ENCODE results near the gene DPEP2. TPM values are rescaled to one million over a fixed set of nuclear protein-coding genes. Genes with fewer than 3 reads are reported as not detected.
A peak's percentile ranks its signal among the peaks of the same experiment; 100 is the strongest.

The DPEP2 gene
- total RNA-seq, 2 donors from 2014 or later = 0.82 to 2.5 TPM

DNA sequence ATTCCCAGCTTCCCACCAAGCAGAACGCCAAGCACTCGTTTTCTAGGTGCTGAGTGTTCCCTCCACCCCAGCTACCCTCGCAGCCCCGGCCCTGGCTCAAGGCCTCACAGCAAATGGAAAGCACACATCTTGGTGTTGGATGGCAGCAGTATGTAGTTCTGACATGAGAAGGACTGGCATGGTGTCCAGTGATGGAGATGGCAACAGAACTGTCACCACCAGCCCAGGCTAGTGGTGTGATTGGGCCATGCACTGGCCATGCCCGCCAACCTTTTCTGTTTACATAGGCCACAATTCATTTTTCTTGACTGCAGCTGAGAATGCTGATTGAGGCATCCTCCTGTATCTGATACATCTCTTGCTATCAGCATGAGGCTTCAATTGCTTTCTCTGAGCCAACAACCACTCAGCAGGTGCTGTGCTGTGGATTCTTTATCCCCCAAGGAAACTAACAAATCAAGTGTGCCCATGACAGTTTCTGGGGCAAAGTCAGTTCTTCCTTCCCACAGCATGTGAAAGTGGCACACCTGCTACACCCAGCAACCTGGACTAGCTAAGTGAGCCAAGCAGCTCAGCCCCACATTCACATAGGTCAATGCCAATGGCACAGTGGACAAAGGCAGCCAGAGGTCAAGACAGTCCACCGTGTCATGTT is 34.7 kb downstream of the DPEP2 start:
- DNase-seq (no peak), ATAC-seq (no peak)
- intact Hi-C loops (cut with DNase I, micrococcal nuclease) = no loop called here

- intact Hi-C loops (cut with DNase I, micrococcal nuclease) = no loop called here
- ATAC-seq = no peak
- no peak for DNase-seq
Observed at GRCh38 chr16:67963662-67964321, 35.5 kb downstream of the DPEP2 start.

DNA sequence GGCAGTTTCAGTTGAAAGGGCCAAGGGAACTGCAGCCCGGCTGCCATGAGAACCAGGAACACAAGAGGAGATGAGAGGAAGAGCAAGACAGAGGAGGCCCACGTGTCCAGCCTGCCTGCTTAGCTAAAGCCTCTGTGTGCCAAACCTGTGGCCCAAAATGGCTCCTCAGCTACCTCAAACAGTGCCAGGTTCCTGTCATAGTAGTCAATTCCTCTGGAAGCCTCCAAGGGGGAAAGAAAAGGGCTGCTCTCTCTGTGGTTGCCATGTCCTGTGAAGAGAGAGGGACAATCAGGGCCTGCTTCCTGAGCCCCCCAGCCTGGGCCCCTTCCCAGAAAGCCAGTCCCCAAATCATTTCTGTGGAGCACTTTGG is 36.0 kb downstream of the DPEP2 start:
- DNase-seq (no peak), ATAC-seq (no peak)
- intact Hi-C loops (cut with DNase I, micrococcal nuclease) = no loop called here

DNA sequence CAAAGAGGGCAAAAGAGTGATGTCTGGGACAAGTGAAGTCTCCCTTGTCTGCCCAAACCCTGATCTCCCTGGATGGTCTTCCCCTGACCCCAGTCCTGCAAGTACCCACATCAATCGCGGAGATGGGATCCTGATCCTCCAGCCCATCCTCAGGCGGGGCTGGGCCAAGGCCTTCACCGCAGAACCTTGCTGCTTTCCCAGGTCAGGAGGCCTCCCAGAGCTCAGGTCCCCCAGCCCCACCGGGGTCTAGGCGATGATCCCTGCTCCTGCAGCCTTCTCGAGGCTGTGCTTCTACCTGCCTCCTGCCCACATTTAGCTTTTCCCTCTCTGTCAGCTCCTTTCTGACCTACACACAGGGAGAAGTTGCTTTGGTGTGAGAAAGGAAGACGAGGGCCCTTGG is 37.1 kb downstream of the DPEP2 start:
- intact Hi-C loops (cut with DNase I, micrococcal nuclease) = no loop called here
- ATAC-seq (no peak), DNase-seq (no peak)

DNA sequence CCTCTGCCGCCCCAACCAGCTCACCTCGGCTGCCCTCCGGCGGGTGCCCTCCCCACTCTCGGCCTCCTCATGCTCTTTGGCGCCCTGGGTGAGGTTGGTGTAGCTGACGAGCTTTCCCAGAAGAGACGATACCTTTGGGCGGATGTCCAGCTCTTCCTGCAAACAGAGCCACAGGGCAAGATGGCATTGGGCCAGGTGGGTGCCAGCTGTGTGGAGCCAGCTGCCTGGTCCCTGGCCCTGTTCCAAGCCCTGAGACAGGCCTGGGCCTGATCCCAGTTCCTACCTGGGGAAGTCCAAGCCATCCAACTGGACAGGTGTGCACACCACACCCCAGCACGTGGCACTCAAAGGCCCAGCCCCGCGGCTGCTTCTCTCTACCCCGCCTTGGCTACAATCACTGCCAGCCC is 37.7 kb downstream of the DPEP2 start:
- intact Hi-C loops (cut with DNase I, micrococcal nuclease) = no loop called here
- DNase-seq (peak; percentile 89 to 92), ATAC-seq (peak; percentile 91)

DNA sequence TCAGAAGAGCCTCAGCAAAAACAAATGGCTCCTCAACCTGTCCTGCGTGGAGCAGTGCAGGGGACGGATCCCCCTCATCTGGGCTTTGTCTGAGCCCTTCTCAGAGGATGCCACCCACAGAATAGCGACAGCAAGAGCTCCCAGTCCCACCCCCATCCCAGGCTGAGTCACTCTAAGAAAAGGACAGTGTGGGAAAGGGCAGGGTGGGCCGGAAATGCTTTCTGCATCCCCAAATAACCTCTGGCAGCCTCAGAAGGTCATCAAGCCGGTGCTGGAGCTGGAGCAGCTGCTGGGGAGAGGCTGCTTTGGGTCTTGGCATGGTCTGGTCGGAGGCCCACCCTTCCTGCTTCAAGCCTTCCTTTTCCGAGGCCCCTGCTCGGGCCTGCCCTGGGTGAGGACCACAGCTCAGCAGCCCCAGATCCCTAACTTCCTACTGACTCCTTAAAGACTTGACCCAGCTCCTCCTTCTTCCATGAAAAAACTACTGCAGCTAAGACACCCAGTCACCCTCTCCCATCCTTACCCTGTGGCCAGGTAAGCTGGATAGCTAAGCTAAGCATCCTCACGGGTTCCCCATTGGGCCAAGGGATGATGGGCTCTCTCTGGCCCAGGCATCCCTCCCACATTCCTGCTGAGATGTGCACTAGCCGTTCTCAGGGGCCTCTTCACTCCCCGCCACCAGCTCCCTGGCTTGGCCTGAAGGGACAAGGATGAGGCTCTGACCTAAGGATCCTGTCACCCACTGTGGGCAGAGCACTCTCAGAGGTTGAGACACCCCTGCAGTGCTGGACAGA is 39.6 kb downstream of the DPEP2 start:
- intact Hi-C loops (cut with DNase I, micrococcal nuclease) = no loop called here

DNA sequence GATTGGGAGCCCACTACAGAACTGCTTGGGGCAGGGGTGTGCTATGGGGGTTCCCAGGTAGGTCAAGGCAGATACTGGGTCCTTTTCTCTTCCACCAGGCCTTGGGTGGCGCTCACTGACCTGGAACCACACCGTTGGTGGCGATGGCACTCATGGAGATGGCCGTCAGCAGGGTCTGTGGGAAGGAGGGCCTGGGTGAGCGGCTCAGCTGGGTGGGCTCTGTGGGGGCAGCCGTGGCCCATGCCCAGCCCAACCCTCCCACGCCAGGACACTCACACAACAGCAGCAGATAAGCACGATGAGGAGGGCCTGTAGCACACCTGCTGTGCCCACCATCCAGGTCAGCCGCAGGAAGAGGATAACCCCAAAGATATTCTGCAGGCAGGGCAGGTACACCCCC is 41.7 kb downstream of the DPEP2 start:
- intact Hi-C loops (cut with DNase I, micrococcal nuclease) = no loop called here
- no peak for DNase-seq
- ATAC-seq = no peak

More for the DNA sequence above, 39.6 kb downstream of the DPEP2 start:
- peak; percentile 59 for ATAC-seq
- DNase-seq = peak; percentile 60 to 68

DNA sequence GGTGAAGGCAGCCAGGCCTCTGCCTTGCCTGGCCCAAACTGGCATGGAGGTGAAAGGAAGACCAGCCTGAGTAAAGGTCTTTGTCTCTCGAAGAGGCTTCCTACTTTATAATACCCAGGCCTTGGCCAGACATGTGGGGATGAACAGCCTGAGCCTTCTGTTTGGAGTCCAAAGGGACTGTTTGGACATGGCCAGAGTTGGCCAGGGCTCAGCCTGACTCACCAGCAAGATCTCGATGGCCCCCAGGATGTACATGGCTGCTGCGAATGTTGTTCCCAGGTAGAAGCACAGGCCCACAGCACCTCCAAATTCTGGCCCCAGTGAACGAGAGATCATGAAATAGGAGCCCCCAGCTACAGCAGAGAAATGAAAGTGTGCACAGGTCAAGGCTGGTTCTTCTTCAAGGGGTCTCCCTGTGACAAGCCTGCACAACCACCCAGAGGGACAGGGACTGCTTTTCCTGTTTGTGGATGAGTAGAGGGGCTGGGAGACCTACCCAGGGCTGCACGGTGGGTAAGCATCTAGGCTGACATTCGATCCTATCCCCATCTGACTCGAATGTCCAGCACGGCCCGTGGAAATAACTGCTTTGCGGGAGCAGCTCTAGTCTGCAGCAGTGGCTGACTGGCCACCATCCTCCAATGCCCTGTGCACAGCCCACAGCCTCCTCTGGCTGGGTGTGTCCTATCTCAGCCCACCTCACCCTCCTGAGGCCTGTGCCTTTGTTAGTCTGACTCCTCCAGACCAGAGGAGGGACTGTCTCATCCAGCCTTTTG is 44.7 kb downstream of the DPEP2 start:
- ATAC-seq = no peak
- no peak for DNase-seq
- intact Hi-C loops (cut with DNase I, micrococcal nuclease) = no loop called here

- intact Hi-C loops (cut with DNase I, micrococcal nuclease) = no loop called here
- no peak for ATAC-seq
- no peak for DNase-seq
Observed at GRCh38 chr16:67953641-67954375, 45.5 kb downstream of the DPEP2 start.

DNA sequence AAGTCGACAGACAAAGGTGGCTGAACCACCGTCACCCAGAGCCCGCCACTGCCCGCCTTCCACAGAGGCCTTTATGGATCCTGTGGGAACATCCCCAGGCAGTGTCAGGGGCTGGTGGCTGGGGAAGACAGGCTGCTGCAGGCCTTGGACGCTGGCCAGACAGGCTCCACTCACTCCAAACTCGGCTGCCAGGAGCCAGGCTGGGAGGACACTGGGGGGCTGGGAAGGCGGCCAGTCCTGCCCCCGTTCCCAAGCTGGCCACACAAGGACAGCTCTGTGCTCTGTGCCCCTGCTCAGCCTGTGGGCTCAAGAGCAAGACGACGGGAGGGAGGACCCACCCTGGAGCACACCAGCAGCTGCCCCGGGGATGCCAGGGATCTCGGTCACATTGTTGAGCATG is 47.8 kb downstream of the DPEP2 start:
- DNase-seq (no peak), ATAC-seq (no peak)
- intact Hi-C loops (cut with DNase I, micrococcal nuclease) = no loop called here

DNA sequence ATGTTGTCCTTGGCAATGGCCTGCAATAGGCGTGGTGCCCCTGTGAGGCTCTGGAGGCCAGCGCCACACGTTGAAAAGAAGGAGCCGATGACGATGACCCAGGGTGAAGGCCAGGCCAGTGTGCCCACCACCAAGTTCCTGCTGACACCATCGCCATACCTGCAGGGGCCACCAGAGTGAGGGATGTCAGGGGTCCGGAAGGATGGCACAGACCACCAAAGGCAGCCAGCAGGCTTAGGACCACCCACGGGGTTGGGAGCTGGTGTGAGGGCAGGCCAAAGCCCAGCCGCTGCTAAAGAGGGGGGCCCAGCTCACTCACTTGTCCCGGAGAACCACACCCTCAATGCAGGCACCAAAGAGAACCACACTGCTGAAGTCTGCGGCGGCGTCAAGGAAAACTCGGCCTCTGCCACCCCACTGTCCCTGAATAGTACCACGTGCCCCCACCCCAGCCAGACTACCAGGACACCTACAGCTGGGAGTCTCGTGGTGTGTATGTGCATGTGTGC is 48.9 kb downstream of the DPEP2 start:
- DNase-seq = no peak
- intact Hi-C loops (cut with DNase I, micrococcal nuclease) = no loop called here
- no peak for ATAC-seq

GRCh38 chr16:67949645-67950044 is 49.6 kb downstream of the DPEP2 start:
- ATAC-seq (no peak), DNase-seq (no peak)
- intact Hi-C loops (cut with DNase I, micrococcal nuclease) = no loop called here

- intact Hi-C loops (cut with DNase I, micrococcal nuclease) = no loop called here
- DNase-seq (peak in 1 of 2 donors; percentile 34), ATAC-seq (peak; percentile 68)
Observed at GRCh38 chr16:67948015-67948414, 51.3 kb downstream of the DPEP2 start.

GRCh38 chr16:67946966-67947558 is 52.2 kb downstream of the DPEP2 start:
- DNase-seq (no peak), ATAC-seq (no peak)
- intact Hi-C loops (cut with DNase I, micrococcal nuclease) = no loop called here

- ATAC-seq = no peak
Observed at GRCh38 chr16:67946128-67946569, 53.1 kb downstream of the DPEP2 start.

GRCh38 chr16:67945392-67945933 is 53.8 kb downstream of the DPEP2 start:
- DNase-seq (no peak), ATAC-seq (no peak)
- intact Hi-C loops (cut with DNase I, micrococcal nuclease) = no loop called here

More at GRCh38 chr16:67946128-67946569, 53.1 kb downstream of the DPEP2 start:
- no peak for DNase-seq
- intact Hi-C loops (cut with DNase I, micrococcal nuclease) = no loop called here

DNA sequence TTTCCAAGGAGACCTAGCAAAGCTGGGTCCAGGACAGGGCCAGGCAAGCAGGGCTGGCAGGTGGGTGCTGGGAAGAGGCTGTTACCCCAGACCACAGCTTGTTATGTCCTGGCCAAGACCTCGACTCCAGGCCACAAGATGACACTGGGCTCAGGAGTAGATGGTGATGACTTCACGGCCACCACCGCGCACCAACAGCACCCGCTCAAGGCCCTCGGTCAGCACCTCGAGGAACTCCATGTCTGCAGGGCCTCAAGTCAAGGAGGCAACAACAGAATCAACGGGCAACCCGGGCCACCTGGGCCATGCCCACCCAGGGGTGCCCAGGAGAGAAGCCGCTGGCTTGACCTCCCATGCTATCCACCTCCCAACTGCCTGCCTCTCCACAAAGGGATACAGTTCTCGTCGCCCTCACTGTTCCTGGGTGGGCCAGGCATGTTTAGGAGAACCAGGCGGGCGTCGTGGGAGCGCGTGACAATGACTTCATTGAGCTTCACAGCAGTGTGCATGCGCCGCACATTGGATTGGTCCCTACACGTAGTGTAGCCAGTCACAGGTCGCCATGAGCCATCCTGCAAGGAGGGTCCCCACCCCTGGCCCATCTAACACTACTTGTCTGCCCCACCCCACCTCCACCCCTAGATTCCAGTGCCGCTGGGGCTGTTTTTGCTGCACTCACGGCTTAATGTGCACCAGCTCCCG is 54.4 kb downstream of the DPEP2 start:
- DNase-seq (no peak), ATAC-seq (no peak)
- intact Hi-C loops (cut with DNase I, micrococcal nuclease) = no loop called here
